ENCODE measurements around the gene COL4A1.

The COL4A1 gene

DNA sequence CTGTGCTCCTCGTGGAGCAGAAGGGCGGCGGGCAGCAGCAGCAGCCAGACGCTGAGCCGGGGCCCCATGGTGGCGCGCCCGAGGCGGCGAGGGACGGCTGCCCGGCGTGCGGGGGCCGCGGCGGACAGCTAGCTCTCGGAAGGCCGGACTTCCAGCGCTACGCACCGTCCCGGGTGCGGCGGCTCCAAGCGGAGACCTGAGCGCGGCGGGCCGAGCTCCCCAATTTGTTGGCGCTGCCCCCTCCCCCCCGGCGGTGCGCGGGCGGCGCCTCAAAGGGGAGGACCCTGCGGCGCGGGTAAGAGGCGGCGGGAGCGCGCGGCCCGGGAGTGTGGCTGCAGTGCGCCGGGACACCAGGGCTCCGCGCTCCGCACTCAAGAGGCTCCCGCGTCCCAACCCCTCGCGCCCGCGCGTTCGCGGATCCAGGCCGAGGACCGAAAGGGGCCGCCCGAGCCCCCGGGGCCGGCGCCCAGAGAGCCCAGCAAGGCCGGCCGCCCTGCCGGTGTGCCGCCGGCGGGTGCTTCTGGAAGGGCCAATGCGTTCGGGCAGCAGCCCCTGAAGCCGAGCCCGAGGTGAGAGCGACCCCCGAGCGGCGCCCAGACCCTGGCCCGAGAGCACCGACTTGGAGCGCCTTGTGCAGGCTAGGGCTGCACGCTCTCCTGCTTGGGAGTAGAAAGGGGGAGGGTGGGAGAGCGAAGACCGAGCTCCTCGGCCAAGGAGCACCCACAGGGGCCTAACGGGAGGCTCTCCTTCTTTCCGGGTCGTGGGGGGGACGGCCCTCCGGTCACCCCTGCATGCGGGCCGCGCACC, at the start of gene COL4A1, which contains the start of gene COL4A2:
Gene COL4A1, minus strand, starts transcription at position 198 of the 807 bp plus-strand sequence. Its CDS starts 130 bp downstream, at position 68.
Gene COL4A2, plus strand, starts transcription at position 325 of the 807 bp plus-strand sequence. CDS start 620 bp downstream, outside the sequence.
- no peak for DNase-seq

DNA sequence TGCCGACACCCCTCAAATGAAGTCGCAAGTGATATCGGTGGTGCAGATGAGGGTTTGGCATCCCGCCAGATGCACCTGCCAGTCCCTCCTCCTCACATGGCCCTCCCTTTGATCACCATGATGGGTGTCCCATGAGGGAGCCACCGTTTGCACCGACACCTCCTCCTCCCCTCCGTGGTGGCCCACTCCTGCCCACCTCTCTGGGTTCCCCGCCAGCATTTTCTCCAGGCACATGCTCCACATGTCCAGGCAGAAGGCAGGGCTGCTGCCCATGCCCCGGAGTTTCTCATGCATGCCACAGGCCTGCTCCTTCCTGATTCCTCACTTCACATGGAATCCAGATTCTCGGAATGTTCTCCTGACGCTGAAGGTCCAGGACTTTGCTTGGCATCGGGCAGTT, 49.4 kb upstream of the COL4A1 start:
- no peak for DNase-seq

DNA sequence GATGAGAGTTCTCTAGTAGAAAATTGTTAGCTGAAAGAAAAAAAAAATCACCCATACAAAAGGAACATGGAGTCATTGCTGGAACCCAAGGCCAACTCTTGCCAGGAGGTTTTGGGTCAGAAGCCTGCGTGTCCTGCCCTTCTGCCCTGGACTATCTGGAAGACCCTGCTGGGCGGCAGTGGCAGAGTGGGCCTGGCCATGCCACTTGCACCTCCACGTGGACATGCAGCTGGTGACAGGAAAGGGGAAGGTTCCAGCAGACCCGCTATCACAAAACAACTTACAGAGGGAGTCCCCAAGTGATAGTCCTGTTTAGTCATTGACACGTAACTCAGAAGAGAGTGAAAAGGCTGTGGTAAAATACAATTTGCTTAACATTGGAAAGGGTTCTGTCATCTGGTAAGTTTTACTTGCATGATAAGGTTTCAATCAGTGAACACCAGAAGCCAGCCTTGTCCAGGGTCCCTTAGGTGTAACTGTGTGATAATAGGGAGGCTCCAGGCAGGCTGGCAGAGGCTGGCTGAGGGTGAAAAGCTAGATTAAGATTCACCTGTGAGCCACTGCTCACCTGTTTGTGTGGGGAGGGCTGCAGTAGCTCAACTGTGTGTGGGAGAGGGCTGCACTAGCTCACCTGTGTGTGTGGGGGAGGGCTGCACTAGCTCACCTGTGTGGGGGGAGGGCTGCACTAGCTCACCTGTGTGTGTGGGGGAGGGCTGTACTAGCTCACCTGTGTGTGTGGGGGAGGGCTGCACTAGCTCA, 47.9 kb upstream of the COL4A1 start:
- DNase-seq: no peak

DNA sequence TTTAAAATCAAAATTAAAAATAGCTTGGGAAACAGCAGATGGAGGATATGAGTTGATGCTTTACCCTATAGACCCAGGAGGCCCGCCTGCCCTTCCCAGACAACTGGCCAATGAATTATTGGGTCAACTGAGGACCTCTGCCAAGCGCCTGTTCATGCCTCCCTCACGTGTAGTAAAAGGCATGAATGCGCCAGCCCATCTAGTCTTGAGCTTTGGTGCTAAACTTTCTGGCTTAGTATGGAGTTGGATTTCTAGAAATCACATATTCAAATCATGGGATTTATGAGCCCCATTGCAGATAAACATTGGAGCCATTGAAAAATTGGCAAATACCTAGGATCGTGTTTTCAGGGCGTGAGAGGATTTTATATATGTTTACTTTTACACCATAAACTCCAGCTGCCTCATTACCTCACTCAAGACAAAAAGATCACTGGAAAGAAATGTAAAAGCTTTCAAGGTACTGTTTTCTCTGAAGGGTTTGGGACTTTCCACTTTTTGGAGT, 47.2 kb upstream of the COL4A1 start:
- DNase-seq: no peak

DNA sequence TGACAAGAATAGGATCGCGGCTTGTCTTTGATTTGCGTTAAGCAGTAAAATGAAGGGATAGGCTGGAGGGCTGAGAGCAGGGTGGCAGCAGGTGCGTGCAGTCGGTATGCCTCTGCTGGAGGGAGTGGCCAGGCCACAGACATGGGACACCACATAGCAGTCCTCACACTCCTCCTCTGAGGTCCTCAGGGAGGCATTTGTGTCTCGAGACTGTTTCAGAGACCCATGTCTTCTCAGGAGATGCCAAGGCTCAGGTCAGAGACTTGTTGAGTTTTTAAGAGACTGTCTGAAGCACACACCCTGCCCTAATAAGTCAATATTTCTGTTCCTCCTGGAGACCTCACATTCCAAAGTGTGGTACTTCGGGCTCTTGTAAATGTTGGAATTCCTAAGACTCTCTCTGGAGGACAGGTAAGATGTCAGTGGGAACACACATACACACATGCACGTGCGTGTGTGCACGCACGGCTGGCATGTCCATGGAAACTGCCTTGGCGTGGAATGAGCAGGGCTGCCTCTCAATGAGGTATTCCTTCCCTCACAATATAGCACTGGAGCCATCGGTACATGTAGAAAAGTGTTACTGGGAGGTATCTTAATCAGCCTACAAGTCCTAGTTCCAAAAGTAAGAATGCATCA, 46.5 kb upstream of the COL4A1 start:
- DNase-seq: no peak

DNA sequence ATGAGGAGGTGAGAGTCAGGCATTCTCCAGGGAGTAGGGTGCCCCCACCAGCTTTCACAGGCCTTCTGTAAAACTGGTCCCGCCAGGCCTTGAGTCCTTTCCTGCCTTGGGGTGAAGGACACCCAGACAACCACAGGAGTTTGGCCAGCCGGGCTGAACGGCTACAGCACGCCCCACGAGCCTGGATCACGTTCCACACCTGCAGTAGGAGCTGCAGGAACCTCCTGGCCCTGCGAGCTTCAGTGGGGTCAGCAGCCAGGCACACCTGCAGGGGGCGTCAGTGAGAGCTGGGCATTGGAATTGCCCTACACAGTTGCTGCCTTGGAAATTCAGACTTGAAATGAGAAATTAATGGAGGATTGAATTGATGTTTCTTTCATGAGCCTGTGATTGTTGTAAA, 45.8 kb upstream of the COL4A1 start:
- no peak for DNase-seq

DNA sequence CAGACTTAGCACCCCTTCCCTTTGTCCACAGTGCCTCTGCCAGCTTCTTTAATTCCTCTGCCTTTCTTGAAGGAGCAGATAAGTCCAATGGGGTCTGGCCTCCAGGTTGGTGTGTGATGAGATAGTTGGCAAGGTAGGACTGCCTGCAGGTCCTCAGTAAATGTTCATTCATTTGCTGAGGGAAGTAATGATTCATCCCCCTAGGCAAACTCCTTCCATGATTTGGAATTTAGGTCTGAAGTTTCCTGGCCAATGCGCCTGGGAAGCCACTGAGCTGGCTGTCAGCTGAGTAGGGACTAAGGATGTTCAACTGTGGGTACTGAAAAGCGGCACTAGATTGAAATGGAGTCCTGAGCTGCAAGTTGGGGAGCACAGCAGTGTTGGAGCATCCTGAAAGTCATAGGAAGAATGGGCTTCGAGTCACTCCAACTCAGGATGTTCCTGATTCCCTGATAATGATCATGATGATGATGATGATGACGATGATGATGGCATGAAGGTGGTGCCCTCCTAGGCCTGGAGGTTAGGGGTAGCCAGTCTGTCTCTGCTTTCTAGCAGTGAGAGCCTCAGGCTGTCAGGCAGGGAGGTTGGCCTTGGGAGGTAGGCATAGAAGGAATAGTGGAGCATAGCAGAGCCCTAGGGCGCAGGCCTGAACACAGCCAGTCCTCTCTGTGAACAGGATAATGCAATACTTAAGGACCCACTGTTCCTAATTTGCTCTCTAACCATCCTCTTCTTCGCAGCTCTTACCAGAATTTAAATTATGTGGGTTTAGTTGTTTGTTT, 44.9 kb upstream of the COL4A1 start:
- no peak for DNase-seq

DNA sequence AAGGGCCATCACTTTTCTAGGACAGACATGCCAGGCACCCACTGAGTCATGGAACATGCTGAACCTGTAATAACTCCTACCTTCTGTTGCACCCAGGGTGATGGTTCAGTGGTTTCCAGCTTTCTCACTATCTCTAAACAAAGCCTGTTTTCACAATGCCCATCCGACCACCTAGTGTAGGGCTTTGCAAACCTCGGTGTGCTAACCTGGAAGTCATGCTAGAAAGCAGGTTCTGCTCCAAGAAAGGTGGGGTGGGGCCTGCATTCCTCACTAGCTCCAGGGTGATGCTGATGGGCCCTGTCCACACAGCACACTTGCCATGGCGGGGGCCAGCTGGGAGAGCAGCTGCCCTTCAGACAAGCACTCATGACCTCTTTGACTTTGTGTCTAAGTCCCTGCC, 43.6 kb upstream of the COL4A1 start:
- no peak for DNase-seq

DNA sequence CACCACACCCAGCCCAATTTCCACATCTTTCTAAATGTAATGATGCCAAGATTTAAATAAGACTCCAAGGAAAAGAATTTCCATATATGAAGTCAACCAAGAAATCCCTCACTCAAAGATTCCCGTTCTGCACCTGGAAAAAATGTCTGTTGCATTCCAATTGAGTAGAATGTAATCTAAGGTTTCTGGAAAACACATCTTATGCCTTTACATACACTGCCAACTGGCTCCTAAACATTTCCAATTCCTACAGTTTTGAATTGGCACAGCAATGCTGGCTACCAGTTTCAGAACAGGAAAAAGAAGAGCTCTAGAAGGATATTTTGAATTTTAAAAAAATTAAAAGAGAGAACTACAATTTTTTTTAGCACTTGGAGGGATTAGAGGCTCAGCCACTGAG, 43.1 kb upstream of the COL4A1 start:
- no peak for DNase-seq

DNA sequence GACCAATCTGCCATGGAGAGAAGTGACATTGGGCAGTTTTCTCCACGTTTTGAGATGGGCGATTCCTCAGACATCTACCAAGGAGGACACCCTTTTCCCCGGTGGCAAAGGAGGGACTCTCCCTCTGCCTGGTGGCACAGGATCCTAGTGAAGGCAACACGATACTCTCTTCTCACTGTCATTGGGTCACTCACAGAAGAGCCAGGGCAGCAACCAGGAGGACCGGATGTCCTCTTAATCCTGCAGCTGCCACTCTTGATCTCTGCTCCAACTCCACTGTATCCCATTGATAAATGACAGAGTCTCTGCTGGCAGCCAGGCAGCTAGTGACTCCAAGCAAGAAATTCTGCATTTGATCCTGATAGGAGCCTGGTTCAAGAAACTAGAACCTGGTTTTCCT, 42.3 kb upstream of the COL4A1 start:
- DNase-seq: no peak

DNA sequence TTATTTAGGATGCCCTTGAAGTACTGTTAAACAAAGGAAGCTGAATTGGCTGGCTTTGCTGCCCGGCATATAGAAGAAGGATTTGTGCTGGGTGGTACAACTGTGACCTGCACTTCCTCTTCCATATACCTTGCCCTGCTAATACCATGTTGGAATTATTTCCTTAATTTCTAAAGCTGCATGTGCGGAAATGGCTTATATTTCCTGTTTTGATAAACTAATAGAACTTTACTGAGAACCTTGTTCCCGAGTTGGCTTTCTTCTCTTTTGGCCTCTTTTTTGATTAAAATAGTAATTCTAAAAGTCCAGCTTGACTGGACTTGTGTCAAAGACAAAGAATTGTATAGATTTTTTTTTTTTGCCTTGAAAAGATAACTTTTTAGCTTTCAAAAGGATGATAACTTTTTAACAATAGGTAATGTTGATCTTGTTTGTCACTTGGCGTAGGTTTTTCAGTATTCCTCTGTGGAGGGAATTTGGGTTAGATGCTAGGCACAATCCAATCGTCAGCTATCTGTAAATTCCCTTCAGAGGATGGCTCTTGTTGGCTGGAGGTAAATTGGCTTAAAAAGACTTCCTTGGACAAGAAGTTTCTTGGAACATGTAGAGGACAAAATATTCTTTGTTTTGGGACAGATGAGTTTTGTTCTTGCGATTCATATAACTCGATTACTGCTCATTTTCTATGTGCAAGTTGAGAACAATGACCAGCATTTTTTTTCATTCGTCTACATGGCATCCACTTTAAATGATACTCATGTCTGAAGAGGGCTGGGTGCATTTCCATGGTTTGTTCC, 41.5 kb upstream of the COL4A1 start:
- no peak for DNase-seq

DNA sequence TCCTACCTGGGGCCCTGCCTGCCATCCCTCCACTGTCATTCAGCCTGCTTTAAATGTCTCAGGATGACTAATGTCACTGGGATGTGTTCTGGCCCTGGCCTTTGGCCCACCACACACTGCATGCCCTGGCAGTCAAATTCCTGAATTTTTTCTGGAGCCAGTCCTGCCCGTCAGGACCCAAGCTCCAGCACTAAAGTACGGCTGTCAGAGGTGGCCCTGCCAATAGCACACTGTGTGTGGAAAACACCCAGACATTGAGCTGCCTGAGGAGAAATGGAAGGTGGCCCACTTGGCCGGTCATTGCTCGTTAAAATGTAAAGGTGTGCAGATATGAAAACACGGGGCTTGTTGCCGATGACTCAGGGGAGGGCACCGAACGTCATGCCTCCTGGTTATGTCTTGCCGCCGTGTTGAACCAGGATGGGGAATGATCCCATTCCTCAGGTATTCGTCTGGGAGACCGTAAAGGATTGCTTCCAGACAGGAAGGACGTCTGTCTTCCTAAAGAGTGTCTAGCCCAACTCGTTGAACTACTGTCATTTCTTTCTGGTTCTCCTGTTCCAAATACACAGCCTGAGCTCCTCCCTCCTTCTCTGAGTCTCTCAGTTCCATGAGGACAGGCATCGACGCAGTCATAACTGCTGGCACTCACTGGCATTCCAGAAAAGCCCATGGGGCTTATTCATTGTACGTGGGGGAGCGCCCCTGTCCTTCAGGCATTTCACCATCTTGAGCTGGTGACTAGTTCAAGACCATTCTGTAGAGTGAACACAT, 40.8 kb upstream of the COL4A1 start:
- DNase-seq: no peak

DNA sequence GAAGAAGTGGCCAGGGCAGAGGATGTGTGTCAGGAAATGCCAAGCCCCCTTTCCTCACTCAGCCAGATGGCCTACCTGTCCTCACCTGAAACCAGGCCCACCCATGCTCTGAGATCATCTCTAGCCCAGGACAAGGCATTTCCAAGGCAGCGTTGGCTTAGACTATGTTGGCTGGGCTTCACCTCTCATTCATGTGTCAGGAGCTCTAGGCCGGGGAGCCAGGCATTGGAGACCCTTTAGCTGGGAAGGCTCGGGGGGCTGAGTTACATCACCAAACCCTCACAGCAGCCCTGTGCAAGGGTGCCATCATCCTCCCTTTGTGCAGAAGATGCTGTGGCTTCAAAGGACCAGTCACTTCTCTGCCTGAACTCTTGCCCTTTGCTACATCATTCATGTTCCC, 40.1 kb upstream of the COL4A1 start:
- DNase-seq: no peak

DNA sequence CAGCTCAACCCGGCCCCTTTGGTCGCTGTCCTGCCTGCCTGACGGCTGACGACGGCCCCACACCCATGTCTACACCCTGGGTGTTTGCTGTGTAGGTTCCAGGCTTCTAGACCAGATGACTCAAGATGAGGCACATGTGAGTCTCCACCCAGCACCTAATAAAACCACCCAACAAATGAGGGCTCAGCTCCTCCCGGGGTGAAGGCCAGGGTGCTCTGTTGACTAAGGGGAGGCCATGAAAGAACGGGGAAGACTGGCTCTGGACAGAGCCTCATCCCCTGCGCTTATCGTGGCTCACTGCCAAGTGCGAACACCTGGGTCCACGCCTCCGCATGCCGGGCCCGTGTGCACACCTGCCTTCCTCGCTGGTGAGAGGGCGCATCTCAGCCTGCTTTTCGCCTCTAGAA, 39.7 kb upstream of the COL4A1 start:
- DNase-seq: no peak

DNA sequence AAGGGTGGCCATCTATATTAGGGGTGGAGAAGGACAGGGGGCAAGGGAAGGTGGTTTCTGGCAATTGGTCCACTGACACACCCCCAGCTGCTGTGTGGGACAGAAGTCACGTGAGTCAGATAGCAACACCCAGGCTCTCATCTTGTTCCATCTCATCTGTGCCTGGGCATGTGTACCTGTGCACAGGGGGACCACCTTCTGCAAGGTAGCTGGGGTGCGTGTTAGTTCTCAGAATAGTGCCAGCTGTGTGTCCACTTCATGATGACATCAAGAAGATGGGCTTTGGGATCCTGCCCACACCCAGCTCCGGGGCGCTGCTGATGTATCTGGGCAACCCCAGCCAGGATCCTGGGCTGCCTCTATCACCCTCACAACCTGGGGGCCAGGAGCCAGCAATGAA, 38.7 kb upstream of the COL4A1 start:
- DNase-seq: no peak

DNA sequence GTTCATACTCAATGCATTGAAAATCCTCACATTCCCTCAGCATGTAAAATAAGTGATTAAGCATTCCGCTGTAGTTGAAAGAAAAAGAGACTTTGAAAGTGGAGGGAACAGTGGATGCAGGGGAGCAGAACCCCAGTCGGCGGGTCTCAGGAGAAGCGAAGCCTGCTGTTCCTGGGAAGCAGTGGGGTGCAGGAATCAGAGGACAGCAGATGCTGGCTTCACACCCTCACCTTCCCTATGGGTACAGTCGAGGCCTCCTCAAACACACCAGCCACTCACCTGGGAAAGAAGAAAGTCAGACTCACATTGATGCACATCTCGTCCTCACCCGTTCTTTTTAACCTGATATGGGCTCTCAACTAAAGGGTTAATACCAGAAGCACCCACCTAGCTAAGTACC, 38.3 kb upstream of the COL4A1 start:
- DNase-seq: no peak

DNA sequence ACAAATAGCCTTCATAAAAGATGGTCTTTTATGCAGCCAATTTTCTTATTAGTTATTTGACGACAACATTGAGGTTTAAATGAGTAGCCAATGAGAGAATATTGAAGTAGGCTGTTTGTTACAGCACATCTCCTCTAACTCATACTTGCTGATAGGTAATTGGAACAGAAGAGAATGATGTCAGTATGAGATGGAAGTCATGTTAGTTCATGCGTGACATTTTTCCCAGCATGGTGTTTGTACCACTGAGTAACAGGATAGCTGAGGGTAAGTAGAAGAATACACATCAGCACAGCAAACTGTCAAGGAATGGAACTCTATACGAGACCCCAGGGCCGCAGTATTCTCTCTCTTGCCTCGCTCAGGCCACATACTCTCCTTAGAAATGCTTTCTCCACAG, 37.4 kb upstream of the COL4A1 start:
- no peak for DNase-seq

DNA sequence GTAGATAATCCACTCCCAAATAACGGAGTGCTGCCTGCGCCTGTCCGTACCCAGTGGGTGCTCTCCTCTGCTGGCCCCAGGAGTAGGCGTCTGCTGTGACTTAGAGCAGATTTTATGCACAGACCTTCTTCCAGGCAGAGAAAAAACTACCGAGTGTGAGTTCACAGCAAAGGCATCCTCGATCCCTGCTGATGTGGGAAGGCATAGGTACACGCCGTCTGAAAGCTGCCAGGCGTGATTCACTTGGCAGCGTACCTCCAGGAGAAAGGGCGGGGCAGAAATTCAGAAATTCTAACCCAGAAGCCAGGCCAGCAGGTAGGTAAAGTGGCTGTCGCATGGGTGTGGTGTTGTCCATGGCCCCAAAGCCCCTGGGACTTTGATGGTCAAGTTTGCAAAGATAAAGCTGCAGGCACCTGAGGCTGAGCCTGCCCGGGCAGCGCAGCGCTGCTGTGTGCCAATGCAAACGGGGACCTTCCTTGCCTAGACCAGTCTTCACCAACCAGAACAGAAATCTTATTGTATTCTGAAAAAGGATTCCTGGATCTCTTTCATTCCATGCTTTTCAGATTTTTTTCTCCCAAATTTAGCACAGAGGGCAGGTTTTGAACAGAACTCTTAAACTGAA, 36.4 kb upstream of the COL4A1 start:
- DNase-seq: no peak

DNA sequence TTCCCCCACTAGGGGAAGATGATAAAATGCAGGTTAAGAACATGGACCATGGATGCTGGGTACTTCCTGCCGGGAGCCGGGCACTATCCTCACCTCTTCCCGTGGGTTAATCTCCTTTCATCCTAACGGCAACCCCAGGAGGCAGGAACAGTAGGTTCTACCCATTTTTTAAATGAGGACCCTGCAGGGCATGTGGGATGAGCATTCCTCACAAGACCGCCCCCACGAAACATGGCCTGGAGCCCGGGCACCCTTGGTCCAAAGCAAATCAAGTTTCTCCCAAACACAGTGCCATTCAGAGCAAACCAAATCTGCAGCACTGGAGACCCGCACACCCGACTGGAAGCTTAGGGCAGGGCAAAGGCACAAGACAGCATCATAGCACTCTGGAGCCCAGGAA, 35.5 kb upstream of the COL4A1 start:
- DNase-seq: no peak

DNA sequence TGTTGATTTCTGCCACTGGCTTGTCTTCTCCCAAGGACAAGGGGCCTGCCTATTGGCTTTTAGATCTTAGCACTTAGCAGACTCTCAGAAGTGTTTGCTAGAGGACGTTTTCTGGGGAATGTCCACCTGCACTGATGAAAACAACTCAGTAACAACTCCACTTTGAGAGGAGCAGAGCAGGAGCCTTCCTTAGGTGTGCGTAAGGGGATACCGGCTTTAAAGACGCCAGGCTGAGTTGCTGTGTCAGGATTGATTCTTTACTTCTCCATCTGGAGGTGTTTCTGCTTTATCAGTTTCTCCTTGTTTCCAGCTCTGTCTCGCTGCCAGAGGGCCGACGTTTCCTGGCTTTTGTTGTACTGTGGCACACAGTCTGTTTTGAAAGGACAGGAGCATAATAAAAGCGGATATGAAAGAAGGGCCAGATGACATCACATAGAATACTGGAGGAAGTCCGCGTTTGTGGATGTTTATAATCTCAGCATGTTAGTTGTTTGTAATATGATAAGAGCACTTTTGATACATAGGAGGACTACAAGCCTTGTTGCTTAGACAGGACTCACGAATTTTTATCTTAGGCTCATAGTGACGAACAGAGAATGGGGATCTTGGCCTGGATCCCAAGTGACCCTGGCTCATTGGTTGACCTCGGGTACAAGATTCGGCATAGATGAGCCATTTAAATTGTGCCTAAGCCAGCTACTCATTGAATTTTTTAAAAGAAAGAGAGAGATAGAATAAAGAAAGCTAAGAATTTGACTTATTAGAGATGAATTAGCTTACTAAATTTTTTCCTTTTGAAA, 34.7 kb upstream of the COL4A1 start:
- DNase-seq: no peak

Measured in GOT3 (cell line).